ENCODE results near the gene EVX1. TPM values are rescaled to one million over a fixed set of nuclear protein-coding genes. Genes with fewer than 3 reads are reported as not detected.

Gene EVX1
- total RNA-seq, 1 donor from 2014 or later, result not detected

GRCh38 chr7:27235387-27236311, 7.0 kb upstream of the EVX1 start:
- DNase-seq (ENCODE audit: low read depth), result no peak

GRCh38 chr7:27237735-27238334, 4.8 kb upstream of the EVX1 start:
- peak; percentile 21 for DNase-seq (ENCODE audit: low read depth)

GRCh38 chr7:27238979-27239386, 3.6 kb upstream of the EVX1 start:
- no peak for DNase-seq (ENCODE audit: low read depth)

GRCh38 chr7:27239387-27240014, 3.1 kb upstream of the EVX1 start:
- no peak for DNase-seq (ENCODE audit: low read depth)

- DNase-seq (ENCODE audit: low read depth), result no peak
Measured at GRCh38 chr7:27240015-27240731, 2.4 kb upstream of the EVX1 start.

GRCh38 chr7:27241189-27242056, 1.2 kb upstream of the EVX1 start:
- no peak for DNase-seq (ENCODE audit: low read depth)

GRCh38 chr7:27242154-27242553, 448 bp upstream of the EVX1 start:
- no peak for DNase-seq (ENCODE audit: low read depth)

GRCh38 chr7:27243340-27244163, 950 bp downstream of the EVX1 start:
- no peak for DNase-seq (ENCODE audit: low read depth)

DNA sequence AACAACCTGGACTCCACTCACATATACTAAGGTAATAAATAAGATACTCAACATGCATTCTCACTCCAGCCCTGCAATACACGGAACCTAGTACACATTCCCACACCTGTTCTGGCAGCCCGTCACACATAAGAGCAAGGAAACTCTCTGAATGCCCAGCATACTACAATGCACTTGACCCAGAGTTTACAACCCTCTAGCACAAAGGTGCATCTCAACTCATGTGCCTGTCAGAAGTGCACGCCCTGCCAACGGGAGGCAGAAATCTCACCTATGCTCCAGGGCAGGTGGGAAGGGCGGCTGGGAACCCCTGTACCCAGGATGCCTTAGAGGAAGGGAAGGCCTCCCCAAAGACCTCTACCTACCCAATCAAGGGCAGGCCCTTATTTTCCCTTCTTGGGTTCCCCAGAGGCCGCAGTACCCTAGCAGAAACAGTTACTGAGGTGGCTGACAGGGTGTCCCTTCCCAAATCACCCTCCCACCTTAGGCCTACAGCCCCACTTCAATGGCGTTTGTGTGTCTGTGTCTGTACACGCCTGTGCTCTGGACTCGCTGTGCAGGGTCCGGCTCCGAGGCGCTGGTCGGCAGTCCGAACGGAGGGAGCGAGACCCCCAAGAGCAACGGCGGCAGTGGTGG, 2.0 kb downstream of the EVX1 start:
- no peak for DNase-seq (ENCODE audit: low read depth)

- DNase-seq (ENCODE audit: low read depth), result no peak
Measured at GRCh38 chr7:27245124-27245797, 2.7 kb downstream of the EVX1 start.

DNA sequence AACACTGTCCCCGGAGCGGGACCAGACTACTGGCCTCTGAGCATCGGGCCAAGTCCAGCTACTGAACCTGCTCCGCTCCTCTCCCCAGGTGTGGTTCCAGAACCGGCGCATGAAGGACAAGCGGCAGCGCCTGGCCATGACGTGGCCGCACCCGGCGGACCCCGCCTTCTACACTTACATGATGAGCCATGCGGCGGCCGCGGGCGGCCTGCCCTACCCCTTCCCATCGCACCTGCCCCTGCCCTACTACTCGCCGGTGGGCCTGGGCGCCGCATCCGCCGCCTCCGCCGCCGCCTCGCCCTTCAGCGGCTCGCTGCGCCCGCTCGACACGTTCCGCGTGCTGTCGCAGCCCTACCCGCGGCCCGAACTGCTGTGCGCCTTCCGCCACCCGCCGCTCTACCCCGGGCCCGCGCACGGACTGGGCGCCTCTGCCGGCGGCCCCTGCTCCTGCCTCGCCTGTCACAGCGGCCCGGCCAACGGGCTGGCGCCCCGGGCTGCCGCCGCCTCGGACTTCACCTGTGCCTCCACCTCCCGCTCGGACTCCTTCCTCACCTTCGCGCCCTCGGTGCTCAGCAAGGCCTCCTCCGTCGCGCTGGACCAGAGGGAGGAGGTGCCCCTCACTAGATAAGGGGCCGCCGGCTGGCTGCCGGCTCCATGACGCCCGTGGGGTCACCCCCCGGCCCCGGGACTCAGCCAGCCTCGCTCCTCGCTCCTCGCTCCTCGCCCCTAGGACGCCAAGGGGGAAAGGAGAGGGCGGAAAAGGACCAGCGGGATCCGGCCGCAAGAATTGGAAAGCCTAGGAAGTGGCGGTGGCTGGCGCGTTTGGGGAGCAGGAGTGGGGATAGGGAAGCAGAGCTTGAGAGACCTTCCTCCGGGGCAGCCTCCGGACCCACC, 3.4 kb downstream of the EVX1 start:
- no peak for DNase-seq (ENCODE audit: low read depth)

DNA sequence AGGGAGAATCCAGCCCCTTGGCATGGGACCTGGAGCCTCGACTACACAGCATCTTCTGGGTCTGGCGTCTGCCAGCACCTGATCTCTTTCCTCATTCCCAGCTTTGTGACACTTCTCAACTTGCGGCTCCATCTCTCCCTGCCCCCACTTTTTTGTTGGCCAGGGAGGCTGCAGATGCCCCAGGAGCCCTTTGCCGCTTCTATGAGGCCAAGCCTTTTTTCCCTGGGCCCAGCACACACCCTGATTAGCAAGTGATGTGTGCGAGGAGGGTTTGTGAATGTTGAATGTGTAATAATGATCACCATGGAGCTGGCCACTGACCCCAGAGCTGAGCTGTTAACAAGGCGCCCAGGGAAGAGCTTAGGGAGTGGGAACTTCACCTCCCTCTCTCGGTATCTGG, 4.4 kb downstream of the EVX1 start:
- DNase-seq (ENCODE audit: low read depth), result no peak

DNA sequence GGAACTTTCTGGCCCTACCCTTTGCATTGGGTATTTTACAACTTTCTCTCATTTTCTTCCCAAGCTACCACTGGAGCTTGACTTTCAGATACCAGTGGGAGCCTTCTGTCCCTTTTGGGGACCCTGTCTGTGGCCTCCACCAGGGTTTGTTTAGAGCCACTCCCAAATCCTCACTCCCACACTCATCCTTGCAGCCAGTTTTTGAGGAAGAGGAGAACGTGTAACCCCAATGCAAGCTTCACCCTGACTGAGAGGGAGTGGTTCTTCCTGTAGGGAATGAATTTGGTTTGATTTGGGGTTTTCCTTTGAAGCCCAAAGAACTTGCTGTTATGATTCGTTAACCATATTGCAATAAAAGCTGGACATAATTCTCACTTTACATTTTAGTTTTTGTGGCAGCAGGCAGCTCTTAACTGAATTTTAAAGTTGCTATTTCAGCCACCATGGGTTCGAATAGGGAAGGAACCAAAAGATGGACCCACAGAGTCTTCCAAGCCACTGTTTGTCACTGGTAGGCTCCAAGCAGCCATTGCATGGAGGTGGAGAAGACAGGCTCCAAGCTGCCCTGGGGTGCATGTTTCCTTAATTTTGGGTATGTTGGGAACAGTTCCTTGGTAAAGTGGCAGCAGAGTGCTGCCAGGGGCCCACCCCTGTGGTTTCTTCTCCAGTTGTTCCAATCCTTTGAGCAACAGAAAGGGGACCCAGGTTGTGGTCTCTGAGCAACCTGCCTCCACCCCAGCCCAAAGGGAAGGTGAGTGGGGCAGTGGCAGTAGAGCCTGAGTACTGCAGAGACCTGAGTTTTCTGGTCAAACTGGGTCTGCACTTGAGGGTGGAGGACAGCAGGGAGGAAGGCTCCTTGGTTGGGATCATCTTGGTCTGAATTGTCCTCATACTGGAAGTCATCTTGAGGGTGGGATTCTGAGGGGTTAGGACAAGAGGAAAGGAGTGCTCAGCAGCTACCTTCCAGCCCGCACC, 5.1 kb downstream of the EVX1 start:
- DNase-seq (ENCODE audit: low read depth), result no peak

- DNase-seq (ENCODE audit: low read depth), result no peak
Measured at GRCh38 chr7:27248427-27248806, 5.8 kb downstream of the EVX1 start.

- DNase-seq (ENCODE audit: low read depth), result no peak
Measured at GRCh38 chr7:27248911-27249723, 6.5 kb downstream of the EVX1 start.
